HCT116 (cell line): Measurements from ENCODE around the gene TCFL5. TPM values are rescaled to one million over a fixed set of nuclear protein-coding genes. Genes with fewer than 3 reads are reported as not detected.

ENCODE experiments used
- ATAC-seq: fragments of 200-7000 bp; cut with Tn5 transposase; 2 replicates; pipeline ENCODE4 v1.9.1; 2020; ENCODE audit warnings: mild to moderate bottlenecking, moderate library complexity
- BruUV-seq: library from RNA; stranded (reverse); fragments of 400-500 nt; replicated peaks from 2 replicates; lab custom pipeline; 2021; lab: Mats Ljungman, UMichigan
- CTCF ChIA-PET: fragments of 300-600 bp; sonication (Branson Sonifier 250); formaldehyde crosslinking; loops from one replicate; lab custom pipeline; 2021; ENCODE audit warnings: antibody characterized with exemption; lab: Charles Lee
- POLR2A ChIA-PET: fragments of 300-600, 350-600 bp; sonication (Branson Sonifier 250); formaldehyde crosslinking; loops from one replicate; lab custom pipeline; 2021; ENCODE audit warnings: antibody characterized with exemption; lab: Charles Lee
- RAD21 ChIA-PET, 2 experiments: fragments of 300-600 bp; sonication (Branson Sonifier 250); formaldehyde crosslinking; loops; one replicate each; lab custom pipeline; 2023; ENCODE audit warnings: low total read pairs in 2 of 2; ENCODE audit not compliant: uncharacterized antibody in 2 of 2, unreplicated experiment in 2 of 2, low non-redundant PET in 1 of 2; lab: Charles Lee
- DNase-seq: peaks from one replicate; pipeline ENCODE4 v3.0.0-alpha.2; 2010; ENCODE audit warnings: low read depth, low spot score
- H2AFZ ChIP-seq: fragments of 200-600 bp; shearing (Covaris generic), sonication (generic); 2 replicates; pipeline ENCODE4 v1.6.1; 2017; ENCODE audit warnings: low read depth, mixed run types, mixed read lengths, antibody characterized with exemption, low read length; ENCODE audit not compliant: poor library complexity, severe bottlenecking
- H3K27ac ChIP-seq: 2 replicates; pipeline ENCODE4 v1.5.1; 2012; ENCODE audit warnings: low read depth, low read length
- H3K27me3 ChIP-seq: fragments of 200-600 bp; sonication (generic); 2 replicates; pipeline ENCODE4 v1.6.1; 2016; ENCODE audit warnings: mixed run types, low read length, mixed read lengths; ENCODE audit not compliant: insufficient read depth
- H3K36me3 ChIP-seq, 2 experiments: fragments of 200-500 bp in 1 of 2; fragments of 200-600 bp in 1 of 2; sonication (Bioruptor generic) in 1 of 2; sonication (generic) in 1 of 2; 2 replicates each; pipeline versions ENCODE4 v1.5.1 to v1.6.1; 2014 to 2016; ENCODE audit warnings: low read length in 2 of 2, inconsistent platforms in 1 of 2, mixed read lengths in 1 of 2, mixed run types in 1 of 2; ENCODE audit not compliant: insufficient read depth in 2 of 2, control insufficient read depth in 1 of 2
- H3K4me1 ChIP-seq, 2 experiments: fragments of 200-600 bp in 1 of 2; sonication (generic) in 1 of 2; 2 replicates each; pipeline versions ENCODE4 v1.5.1 to v1.6.1; 2012 to 2017; ENCODE audit warnings: low read length in 2 of 2, inconsistent platforms in 1 of 2, mild to moderate bottlenecking in 1 of 2, mixed read lengths in 1 of 2, mixed run types in 1 of 2, moderate library complexity in 1 of 2; ENCODE audit not compliant: insufficient read depth in 2 of 2, control insufficient read depth in 1 of 2
- H3K4me2 ChIP-seq: fragments of 200-600 bp; sonication (generic); 2 replicates; pipeline ENCODE4 v1.6.1; 2017; ENCODE audit warnings: mixed run types, low read length, mixed read lengths
- H3K4me3 ChIP-seq, 2 experiments: fragments of 200-600 bp in 1 of 2; sonication (generic) in 1 of 2; replicated peaks in 1 of 2; 2 replicates each; pipeline ENCODE4 v1.5.1; 2011 to 2016; ENCODE audit warnings: low read length in 2 of 2, control low read depth in 1 of 2, low read depth in 1 of 2, mild to moderate bottlenecking in 1 of 2, mixed read lengths in 1 of 2, mixed run types in 1 of 2
- H3K79me2 ChIP-seq: fragments of 200-600 bp; sonication (generic); 2 replicates; pipeline ENCODE4 v1.6.1; 2017; ENCODE audit warnings: mild to moderate bottlenecking, mixed run types, low read length, moderate library complexity, mixed read lengths; ENCODE audit not compliant: insufficient read depth
- H3K9ac ChIP-seq: fragments of 200-600 bp; sonication (generic); 2 replicates; pipeline ENCODE4 v1.6.1; 2016; ENCODE audit warnings: low read length, mixed read lengths
- H3K9me2 ChIP-seq: fragments of 200-600 bp; sonication (generic), shearing (Covaris generic); 2 replicates; pipeline ENCODE4 v1.6.1; 2017; ENCODE audit warnings: mixed run types, mild to moderate bottlenecking, moderate library complexity; ENCODE audit not compliant: insufficient read depth
- H3K9me3 ChIP-seq, 2 experiments: fragments of 200-500 bp in 1 of 2; fragments of 200-600 bp in 1 of 2; sonication (Bioruptor generic) in 1 of 2; sonication (generic) in 1 of 2; 2 replicates each; pipeline ENCODE4 v1.6.1; 2014 to 2017; ENCODE audit warnings: low read length in 2 of 2, mixed read lengths in 2 of 2, inconsistent platforms in 1 of 2, low read depth in 1 of 2, mild to moderate bottlenecking in 1 of 2, mixed run types in 1 of 2, moderate library complexity in 1 of 2; ENCODE audit not compliant: control insufficient read depth in 1 of 2, insufficient read depth in 1 of 2
- H4K20me1 ChIP-seq: fragments of 200-600 bp; sonication (generic), shearing (Covaris generic); 2 replicates; pipeline ENCODE4 v1.6.1; 2017; ENCODE audit warnings: mixed run types, mild to moderate bottlenecking, moderate library complexity; ENCODE audit not compliant: insufficient read depth
- CTCF ChIP-seq, 3 experiments: fragments of 200-600 bp in 1 of 3; sonication (generic) in 1 of 3; IDR thresholded peaks in 2 of 3; conservative IDR thresholded peaks in 1 of 3; 2 replicates each; pipeline ENCODE4 v1.5.1; 2012 to 2017; ENCODE audit warnings: low read depth in 2 of 3, low read length in 2 of 3, antibody characterized with exemption in 1 of 3, borderline replicate concordance in 1 of 3, control low read depth in 1 of 3, mild to moderate bottlenecking in 1 of 3, mixed read lengths in 1 of 3, mixed run types in 1 of 3, moderate library complexity in 1 of 3; ENCODE audit not compliant: insufficient read depth in 1 of 3
- EGR1 ChIP-seq: IDR thresholded peaks from 2 replicates; pipeline ENCODE4 v1.6.1; 2012; ENCODE audit warnings: low read depth
- EZH2 ChIP-seq: fragments of 200-600 bp; sonication (generic); IDR thresholded peaks from 2 replicates; pipeline ENCODE4 v1.6.1; 2017; ENCODE audit warnings: antibody characterized with exemption, mixed run types
- EZH2phosphoT487 ChIP-seq: fragments of 200-600 bp; IDR thresholded peaks from 2 replicates; pipeline ENCODE4 v1.6.1; 2018; ENCODE audit warnings: antibody characterized with exemption, borderline replicate concordance
- SIN3A ChIP-seq: IDR thresholded peaks from 2 replicates; pipeline ENCODE4 v1.6.1; 2012; ENCODE audit warnings: low read depth
- SP1 ChIP-seq: IDR thresholded peaks from 2 replicates; pipeline ENCODE4 v1.6.1; 2012; ENCODE audit warnings: low read depth
- intact Hi-C: fragments of 100-400 bp; cut with micrococcal nuclease; formaldehyde crosslinking; loops from 2 replicates; pipeline ENCODE4 v1.10.0; 2022
- total RNA-seq: library from RNA; stranded (reverse); gene quantifications from one replicate; pipeline ENCODE4 v1.2.1, GENCODE V29; 2021; ENCODE audit not compliant: unreplicated experiment
- TF ChIP-seq, protein P1 (sequence below): IDR thresholded peaks from 2 replicates; pipeline ENCODE4 v1.6.1; 2012
- TF ChIP-seq, protein P2 (sequence below): IDR thresholded peaks from 2 replicates; pipeline ENCODE4 v1.6.1; 2012; ENCODE audit warnings: low read depth
- TF ChIP-seq, protein P3 (sequence below): IDR thresholded peaks from 2 replicates; pipeline ENCODE4 v1.6.1; 2012

Gene TCFL5
- total RNA-seq, 1 experiment from 2014 or later: 20.4 TPM

GRCh38 chr20:62888910-62889309, 27.3 kb upstream of the TCFL5 start:
- no TSS peak for BruUV-seq
- Histone ChIP-seq H3K9me2 (no peaks in the 10 kb centered on the region), H3K4me3 (no peak overlapping the region), H3K36me3 (peaks cover 40 to 49% of the 10 kb centered on the region in 2 experiments), H3K9ac (no peak overlapping the region), H3K27me3 (no peaks in the 10 kb centered on the region), H2AFZ (no peak overlapping the region)
- intact Hi-C loops: no loop called here
- ATAC-seq: no peak
- CTCF ChIA-PET: no interaction called here
- TF ChIP-seq, protein P1, sequence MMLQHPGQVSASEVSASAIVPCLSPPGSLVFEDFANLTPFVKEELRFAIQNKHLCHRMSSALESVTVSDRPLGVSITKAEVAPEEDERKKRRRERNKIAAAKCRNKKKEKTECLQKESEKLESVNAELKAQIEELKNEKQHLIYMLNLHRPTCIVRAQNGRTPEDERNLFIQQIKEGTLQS: no peak
- TF ChIP-seq SIN3A (no peak), EGR1 (no peak), EZH2 (no peak), EZH2phosphoT487 (no peak), CTCF (IDR thresholded peaks at IDR 0.05 in 2 of 3, conservative IDR thresholded peaks at IDR 0.05 in 1 of 3; ENCODE audit: borderline replicate concordance in 1 of 3, insufficient read depth in 1 of 3, low read depth in 2 of 3, low read length in 2 of 3) (no peak), SP1 (no peak)
- TF ChIP-seq, protein P2, sequence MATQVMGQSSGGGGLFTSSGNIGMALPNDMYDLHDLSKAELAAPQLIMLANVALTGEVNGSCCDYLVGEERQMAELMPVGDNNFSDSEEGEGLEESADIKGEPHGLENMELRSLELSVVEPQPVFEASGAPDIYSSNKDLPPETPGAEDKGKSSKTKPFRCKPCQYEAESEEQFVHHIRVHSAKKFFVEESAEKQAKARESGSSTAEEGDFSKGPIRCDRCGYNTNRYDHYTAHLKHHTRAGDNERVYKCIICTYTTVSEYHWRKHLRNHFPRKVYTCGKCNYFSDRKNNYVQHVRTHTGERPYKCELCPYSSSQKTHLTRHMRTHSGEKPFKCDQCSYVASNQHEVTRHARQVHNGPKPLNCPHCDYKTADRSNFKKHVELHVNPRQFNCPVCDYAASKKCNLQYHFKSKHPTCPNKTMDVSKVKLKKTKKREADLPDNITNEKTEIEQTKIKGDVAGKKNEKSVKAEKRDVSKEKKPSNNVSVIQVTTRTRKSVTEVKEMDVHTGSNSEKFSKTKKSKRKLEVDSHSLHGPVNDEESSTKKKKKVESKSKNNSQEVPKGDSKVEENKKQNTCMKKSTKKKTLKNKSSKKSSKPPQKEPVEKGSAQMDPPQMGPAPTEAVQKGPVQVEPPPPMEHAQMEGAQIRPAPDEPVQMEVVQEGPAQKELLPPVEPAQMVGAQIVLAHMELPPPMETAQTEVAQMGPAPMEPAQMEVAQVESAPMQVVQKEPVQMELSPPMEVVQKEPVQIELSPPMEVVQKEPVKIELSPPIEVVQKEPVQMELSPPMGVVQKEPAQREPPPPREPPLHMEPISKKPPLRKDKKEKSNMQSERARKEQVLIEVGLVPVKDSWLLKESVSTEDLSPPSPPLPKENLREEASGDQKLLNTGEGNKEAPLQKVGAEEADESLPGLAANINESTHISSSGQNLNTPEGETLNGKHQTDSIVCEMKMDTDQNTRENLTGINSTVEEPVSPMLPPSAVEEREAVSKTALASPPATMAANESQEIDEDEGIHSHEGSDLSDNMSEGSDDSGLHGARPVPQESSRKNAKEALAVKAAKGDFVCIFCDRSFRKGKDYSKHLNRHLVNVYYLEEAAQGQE: no peak
- TF ChIP-seq, protein P3, sequence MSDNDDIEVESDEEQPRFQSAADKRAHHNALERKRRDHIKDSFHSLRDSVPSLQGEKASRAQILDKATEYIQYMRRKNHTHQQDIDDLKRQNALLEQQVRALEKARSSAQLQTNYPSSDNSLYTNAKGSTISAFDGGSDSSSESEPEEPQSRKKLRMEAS: no peak
- TF ChIP-seq, all 23 proteins: peak for 0
- POLR2A ChIA-PET: no interaction called here
- Histone ChIP-seq H3K4me2 (no peak overlapping the region), H3K9me3 (no peaks in the 10 kb centered on the region), H3K4me1 (no peaks in the 10 kb centered on the region), H3K27ac (no peak overlapping the region), H4K20me1 (no peaks in the 10 kb centered on the region), H3K79me2 (no peaks in the 10 kb centered on the region)
- RAD21 ChIA-PET: no interaction called here
- DNase-seq: no peak
